Liver (tissue), 9 donors: ENCODE data around the gene GPR61. TPM values are rescaled to one million over a fixed set of nuclear protein-coding genes. Genes with fewer than 3 reads are reported as not detected.

ENCODE experiments used
- DNase-seq: peaks from one replicate; pipeline ENCODE4 v3.0.0-alpha.2; 2017; ENCODE audit warnings: low spot score
- H3K27ac ChIP-seq, 2 donors: one replicate each; pipeline ENCODE4 v1.7.0; 2013; ENCODE audit warnings: inconsistent platforms in 2 of 2, low read length in 2 of 2, control low read depth in 1 of 2, low read depth in 1 of 2, mild to moderate bottlenecking in 1 of 2
- H3K27me3 ChIP-seq, 4 donors: one replicate each; pipeline versions ENCODE4 v1.6.1 to v1.7.0; 2013; ENCODE audit warnings: low read length in 3 of 4, inconsistent platforms in 1 of 4, mild to moderate bottlenecking in 1 of 4, moderate library complexity in 1 of 4; ENCODE audit not compliant: control insufficient read depth in 4 of 4, insufficient read depth in 4 of 4
- H3K36me3 ChIP-seq, 4 donors: one replicate each; pipeline versions ENCODE4 v1.6.1 to v1.7.0; 2013; ENCODE audit warnings: low read length in 3 of 4, mild to moderate bottlenecking in 3 of 4, low read depth in 1 of 4, moderate library complexity in 1 of 4; ENCODE audit not compliant: control insufficient read depth in 4 of 4, insufficient read depth in 3 of 4
- H3K4me1 ChIP-seq, 4 donors: one replicate each; pipeline versions ENCODE4 v1.6.1 to v1.7.0; 2013; ENCODE audit warnings: low read length in 3 of 4, mild to moderate bottlenecking in 3 of 4, moderate library complexity in 1 of 4; ENCODE audit not compliant: control insufficient read depth in 4 of 4, insufficient read depth in 4 of 4
- H3K4me3 ChIP-seq, 3 donors: one replicate each; pipeline versions ENCODE4 v1.6.1 to v1.7.0; 2013; ENCODE audit warnings: low read length in 3 of 3, control low read depth in 1 of 3, low read depth in 1 of 3, mild to moderate bottlenecking in 1 of 3
- H3K9ac ChIP-seq, 2 donors: one replicate each; pipeline ENCODE4 v1.7.0; 2013; ENCODE audit warnings: low read length in 2 of 2, mild to moderate bottlenecking in 2 of 2, moderate library complexity in 2 of 2, control low read depth in 1 of 2, low read depth in 1 of 2
- H3K9me3 ChIP-seq, 4 donors: one replicate each; pipeline versions ENCODE4 v1.6.1 to v1.7.0; 2013; ENCODE audit warnings: low read length in 3 of 4; ENCODE audit not compliant: control insufficient read depth in 4 of 4
- EGR1 ChIP-seq, 2 donors: IDR thresholded peaks; 2 replicates each; pipeline ENCODE4 v1.6.1; 2016 to 2018; ENCODE audit warnings: antibody characterized with exemption in 2 of 2, low read depth in 2 of 2
- FOXA1 ChIP-seq: IDR thresholded peaks from 2 replicates; pipeline ENCODE4 v1.6.1; 2016; ENCODE audit warnings: antibody characterized with exemption
- FOXA2 ChIP-seq: IDR thresholded peaks from 2 replicates; pipeline ENCODE4 v1.6.1; 2016; ENCODE audit warnings: antibody characterized with exemption
- GABPA ChIP-seq, 2 donors: IDR thresholded peaks in 1 of 2; conservative IDR thresholded peaks in 1 of 2; 2 replicates each; pipeline ENCODE4 v1.6.1; 2016; ENCODE audit warnings: antibody characterized with exemption in 2 of 2, mild to moderate bottlenecking in 1 of 2, moderate library complexity in 1 of 2
- HNF4A ChIP-seq, 2 donors: conservative IDR thresholded peaks; 2 replicates each; pipeline ENCODE4 v1.6.1; 2016; ENCODE audit warnings: antibody characterized with exemption in 2 of 2, mild to moderate bottlenecking in 2 of 2
- HNF4G ChIP-seq: IDR thresholded peaks from 2 replicates; pipeline ENCODE4 v1.6.1; 2016; ENCODE audit warnings: antibody characterized with exemption
- JUND ChIP-seq, 2 donors: IDR thresholded peaks; 2 replicates each; pipeline ENCODE4 v1.6.1; 2016; ENCODE audit warnings: antibody characterized with exemption in 2 of 2
- NR2F2 ChIP-seq: IDR thresholded peaks from 2 replicates; pipeline ENCODE4 v1.6.1; 2016; ENCODE audit warnings: antibody characterized with exemption
- RAD21 ChIP-seq, 2 donors: IDR thresholded peaks; 2 replicates each; pipeline ENCODE4 v1.6.1; 2016; ENCODE audit warnings: antibody characterized with exemption in 2 of 2, mild to moderate bottlenecking in 2 of 2
- RXRA ChIP-seq, 2 donors: IDR thresholded peaks; 2 replicates each; pipeline ENCODE4 v1.6.1; 2017 to 2018; ENCODE audit warnings: antibody characterized with exemption in 2 of 2, mild to moderate bottlenecking in 1 of 2
- SP1 ChIP-seq: IDR thresholded peaks from 2 replicates; pipeline ENCODE4 v1.6.1; 2018; ENCODE audit warnings: antibody characterized with exemption, mild to moderate bottlenecking
- TAF1 ChIP-seq: conservative IDR thresholded peaks from 2 replicates; pipeline ENCODE4 v1.6.1; 2016; ENCODE audit warnings: antibody characterized with exemption, mild to moderate bottlenecking
- YY1 ChIP-seq: IDR thresholded peaks from 2 replicates; pipeline ENCODE4 v1.6.1; 2016; ENCODE audit warnings: antibody characterized with exemption, mild to moderate bottlenecking
- WGBS: extraction: QIAGEN DNeasy Blood & Tissue Kit; methylation state at CpG from one replicate; pipeline ENCODE4 v1.1.7; 2013; 5-methylcytosine and 5-hydroxymethylcytosine counted together
- polyA plus RNA-seq, 2 donors: library from polyadenylated mRNA; stranded (reverse) in 1 of 2; unstranded in 1 of 2; fragments of 200-250 nt in 1 of 2; fragments of >200 nt in 1 of 2; fragmentation: Nextera tagmentation in 1 of 2; extraction: Ambion mirVana in 1 of 2; gene quantifications; one replicate each; pipeline versions ENCODE4 v1.2.1 to v1.2.3, GENCODE V29; 2013 to 2015
- total RNA-seq, 2 donors: library from RNA; depleted of rRNA; stranded (reverse); fragments of >200 nt; gene quantifications; one replicate each; pipeline ENCODE4 v1.2.3, GENCODE V29; 2014
- TF ChIP-seq, protein P1 (sequence below): IDR thresholded peaks from 2 replicates; pipeline ENCODE4 v1.6.1; 2016; ENCODE audit warnings: antibody characterized with exemption, mild to moderate bottlenecking
- TF ChIP-seq, protein P2 (sequence below): IDR thresholded peaks from 2 replicates; pipeline ENCODE4 v1.6.1; 2016; ENCODE audit warnings: antibody characterized with exemption
- TF ChIP-seq, protein P3 (sequence below): IDR thresholded peaks from 2 replicates; pipeline ENCODE4 v1.6.1; 2016; ENCODE audit warnings: antibody characterized with exemption
- TF ChIP-seq, protein P4 (sequence below): IDR thresholded peaks from 2 replicates; pipeline ENCODE4 v1.6.1; 2016; ENCODE audit warnings: antibody characterized with exemption
- TF ChIP-seq, protein P5 (sequence below): fragments of 150-350 bp; IDR thresholded peaks from 2 replicates; pipeline ENCODE4 v1.5.1; 2017; ENCODE audit warnings: improper control_type of control experiment, low read depth, low read length; ENCODE audit not compliant: missing input control
- donor health status: healthy.
- donor health status: healthy.
- donor health status: healthy.
- donor health status: healthy.
- donor health status: healthy.

The GPR61 gene
- total and polyA plus RNA-seq, 4 donors, result 0.32 TPM; not detected in 3

DNA sequence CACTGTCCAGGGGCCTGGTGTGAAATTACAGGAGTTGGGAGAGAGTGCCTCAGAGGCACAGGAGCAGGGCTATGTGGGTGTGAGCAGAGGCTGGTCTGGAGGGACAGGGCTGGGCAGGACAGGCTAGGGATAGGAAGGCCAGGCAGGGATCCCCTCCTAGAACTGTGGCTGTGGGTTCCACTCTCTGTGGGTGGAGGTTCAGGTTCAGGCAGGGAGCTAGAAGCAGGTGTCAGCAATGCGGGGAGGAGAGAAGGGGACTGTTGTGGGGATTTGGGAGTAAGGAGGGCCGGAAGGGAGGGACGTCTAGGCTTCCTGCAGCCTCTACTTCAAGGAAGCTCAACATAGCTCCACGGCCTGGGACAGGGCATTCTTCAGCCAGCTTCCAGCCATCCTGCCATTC lies 8.3 kb upstream of the GPR61 start:
- Histone ChIP-seq H3K4me1 (peaks cover 0 to 4% (median 1%) of the 10 kb centered on the region in 4 donors), H3K36me3 (no peaks in the 10 kb centered on the region), H3K9ac (no peak overlapping the region), H3K9me3 (no peaks in the 10 kb centered on the region), H3K4me3 (no peak overlapping the region), H3K27me3 (no peaks in the 10 kb centered on the region), H3K27ac (no peak overlapping the region)
- 84% methylated on average over 4 of the region's 4 CpGs for WGBS
- TF ChIP-seq EGR1 (IDR thresholded peaks at IDR 0.05; ENCODE audit: low read depth in 2 of 2), result no peak
- TF ChIP-seq, protein P1, sequence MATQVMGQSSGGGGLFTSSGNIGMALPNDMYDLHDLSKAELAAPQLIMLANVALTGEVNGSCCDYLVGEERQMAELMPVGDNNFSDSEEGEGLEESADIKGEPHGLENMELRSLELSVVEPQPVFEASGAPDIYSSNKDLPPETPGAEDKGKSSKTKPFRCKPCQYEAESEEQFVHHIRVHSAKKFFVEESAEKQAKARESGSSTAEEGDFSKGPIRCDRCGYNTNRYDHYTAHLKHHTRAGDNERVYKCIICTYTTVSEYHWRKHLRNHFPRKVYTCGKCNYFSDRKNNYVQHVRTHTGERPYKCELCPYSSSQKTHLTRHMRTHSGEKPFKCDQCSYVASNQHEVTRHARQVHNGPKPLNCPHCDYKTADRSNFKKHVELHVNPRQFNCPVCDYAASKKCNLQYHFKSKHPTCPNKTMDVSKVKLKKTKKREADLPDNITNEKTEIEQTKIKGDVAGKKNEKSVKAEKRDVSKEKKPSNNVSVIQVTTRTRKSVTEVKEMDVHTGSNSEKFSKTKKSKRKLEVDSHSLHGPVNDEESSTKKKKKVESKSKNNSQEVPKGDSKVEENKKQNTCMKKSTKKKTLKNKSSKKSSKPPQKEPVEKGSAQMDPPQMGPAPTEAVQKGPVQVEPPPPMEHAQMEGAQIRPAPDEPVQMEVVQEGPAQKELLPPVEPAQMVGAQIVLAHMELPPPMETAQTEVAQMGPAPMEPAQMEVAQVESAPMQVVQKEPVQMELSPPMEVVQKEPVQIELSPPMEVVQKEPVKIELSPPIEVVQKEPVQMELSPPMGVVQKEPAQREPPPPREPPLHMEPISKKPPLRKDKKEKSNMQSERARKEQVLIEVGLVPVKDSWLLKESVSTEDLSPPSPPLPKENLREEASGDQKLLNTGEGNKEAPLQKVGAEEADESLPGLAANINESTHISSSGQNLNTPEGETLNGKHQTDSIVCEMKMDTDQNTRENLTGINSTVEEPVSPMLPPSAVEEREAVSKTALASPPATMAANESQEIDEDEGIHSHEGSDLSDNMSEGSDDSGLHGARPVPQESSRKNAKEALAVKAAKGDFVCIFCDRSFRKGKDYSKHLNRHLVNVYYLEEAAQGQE, result no peak
- no peak for TF ChIP-seq FOXA2
- TF ChIP-seq SP1, result no peak
- no peak for TF ChIP-seq RXRA (IDR thresholded peaks at IDR 0.05)
- no peak for TF ChIP-seq TAF1
- TF ChIP-seq, protein P2, sequence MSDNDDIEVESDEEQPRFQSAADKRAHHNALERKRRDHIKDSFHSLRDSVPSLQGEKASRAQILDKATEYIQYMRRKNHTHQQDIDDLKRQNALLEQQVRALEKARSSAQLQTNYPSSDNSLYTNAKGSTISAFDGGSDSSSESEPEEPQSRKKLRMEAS, result no peak
- no peak for TF ChIP-seq RAD21 (IDR thresholded peaks at IDR 0.05)
- TF ChIP-seq YY1, result no peak
- no peak for TF ChIP-seq JUND (IDR thresholded peaks at IDR 0.05)
- TF ChIP-seq, protein P3, sequence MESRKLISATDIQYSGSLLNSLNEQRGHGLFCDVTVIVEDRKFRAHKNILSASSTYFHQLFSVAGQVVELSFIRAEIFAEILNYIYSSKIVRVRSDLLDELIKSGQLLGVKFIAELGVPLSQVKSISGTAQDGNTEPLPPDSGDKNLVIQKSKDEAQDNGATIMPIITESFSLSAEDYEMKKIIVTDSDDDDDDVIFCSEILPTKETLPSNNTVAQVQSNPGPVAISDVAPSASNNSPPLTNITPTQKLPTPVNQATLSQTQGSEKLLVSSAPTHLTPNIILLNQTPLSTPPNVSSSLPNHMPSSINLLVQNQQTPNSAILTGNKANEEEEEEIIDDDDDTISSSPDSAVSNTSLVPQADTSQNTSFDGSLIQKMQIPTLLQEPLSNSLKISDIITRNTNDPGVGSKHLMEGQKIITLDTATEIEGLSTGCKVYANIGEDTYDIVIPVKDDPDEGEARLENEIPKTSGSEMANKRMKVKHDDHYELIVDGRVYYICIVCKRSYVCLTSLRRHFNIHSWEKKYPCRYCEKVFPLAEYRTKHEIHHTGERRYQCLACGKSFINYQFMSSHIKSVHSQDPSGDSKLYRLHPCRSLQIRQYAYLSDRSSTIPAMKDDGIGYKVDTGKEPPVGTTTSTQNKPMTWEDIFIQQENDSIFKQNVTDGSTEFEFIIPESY, result no peak
- TF ChIP-seq, protein P4, sequence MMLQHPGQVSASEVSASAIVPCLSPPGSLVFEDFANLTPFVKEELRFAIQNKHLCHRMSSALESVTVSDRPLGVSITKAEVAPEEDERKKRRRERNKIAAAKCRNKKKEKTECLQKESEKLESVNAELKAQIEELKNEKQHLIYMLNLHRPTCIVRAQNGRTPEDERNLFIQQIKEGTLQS, result no peak
- no peak for TF ChIP-seq NR2F2
- TF ChIP-seq HNF4G, result no peak
- TF ChIP-seq HNF4A (conservative IDR thresholded peaks at IDR 0.05), result no peak
- TF ChIP-seq GABPA (IDR thresholded peaks at IDR 0.05 in 1 of 2, conservative IDR thresholded peaks at IDR 0.05 in 1 of 2), result no peak
- TF ChIP-seq, protein P5, sequence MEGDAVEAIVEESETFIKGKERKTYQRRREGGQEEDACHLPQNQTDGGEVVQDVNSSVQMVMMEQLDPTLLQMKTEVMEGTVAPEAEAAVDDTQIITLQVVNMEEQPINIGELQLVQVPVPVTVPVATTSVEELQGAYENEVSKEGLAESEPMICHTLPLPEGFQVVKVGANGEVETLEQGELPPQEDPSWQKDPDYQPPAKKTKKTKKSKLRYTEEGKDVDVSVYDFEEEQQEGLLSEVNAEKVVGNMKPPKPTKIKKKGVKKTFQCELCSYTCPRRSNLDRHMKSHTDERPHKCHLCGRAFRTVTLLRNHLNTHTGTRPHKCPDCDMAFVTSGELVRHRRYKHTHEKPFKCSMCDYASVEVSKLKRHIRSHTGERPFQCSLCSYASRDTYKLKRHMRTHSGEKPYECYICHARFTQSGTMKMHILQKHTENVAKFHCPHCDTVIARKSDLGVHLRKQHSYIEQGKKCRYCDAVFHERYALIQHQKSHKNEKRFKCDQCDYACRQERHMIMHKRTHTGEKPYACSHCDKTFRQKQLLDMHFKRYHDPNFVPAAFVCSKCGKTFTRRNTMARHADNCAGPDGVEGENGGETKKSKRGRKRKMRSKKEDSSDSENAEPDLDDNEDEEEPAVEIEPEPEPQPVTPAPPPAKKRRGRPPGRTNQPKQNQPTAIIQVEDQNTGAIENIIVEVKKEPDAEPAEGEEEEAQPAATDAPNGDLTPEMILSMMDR, result no peak
- TF ChIP-seq FOXA1, result no peak
- no peak for DNase-seq
